Activated T-cell treated with anti-CD3 and anti-CD28 coated beads for 1 hour (primary cell): Measurements from ENCODE around the gene HERC2.

Experiments used
- DNase-seq: peaks from one replicate; pipeline ENCODE4 v3.0.0-alpha.2; 2020; ENCODE audit warnings: low read depth

The HERC2 gene

DNA sequence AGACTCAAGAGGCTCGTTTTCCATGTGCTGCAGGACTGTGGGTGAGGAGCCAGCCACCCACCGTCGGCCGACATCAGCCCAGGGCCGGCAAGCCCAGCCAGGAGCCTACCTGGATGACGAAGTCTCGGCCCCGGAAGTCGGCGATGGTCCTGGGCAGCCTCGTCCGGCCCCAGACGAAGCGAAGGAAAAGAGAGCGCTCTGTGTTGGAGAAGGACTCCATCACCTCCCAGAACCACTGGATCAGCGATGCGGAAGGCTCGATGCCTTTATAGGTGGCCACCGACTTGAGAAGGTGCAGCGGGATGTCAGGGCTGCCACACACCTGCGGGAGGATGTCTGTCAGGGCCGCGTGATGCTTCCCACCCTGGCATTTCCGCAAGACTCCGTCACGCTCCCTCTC is 209.0 kb downstream of the HERC2 start:
- DNase-seq: no peak

DNA sequence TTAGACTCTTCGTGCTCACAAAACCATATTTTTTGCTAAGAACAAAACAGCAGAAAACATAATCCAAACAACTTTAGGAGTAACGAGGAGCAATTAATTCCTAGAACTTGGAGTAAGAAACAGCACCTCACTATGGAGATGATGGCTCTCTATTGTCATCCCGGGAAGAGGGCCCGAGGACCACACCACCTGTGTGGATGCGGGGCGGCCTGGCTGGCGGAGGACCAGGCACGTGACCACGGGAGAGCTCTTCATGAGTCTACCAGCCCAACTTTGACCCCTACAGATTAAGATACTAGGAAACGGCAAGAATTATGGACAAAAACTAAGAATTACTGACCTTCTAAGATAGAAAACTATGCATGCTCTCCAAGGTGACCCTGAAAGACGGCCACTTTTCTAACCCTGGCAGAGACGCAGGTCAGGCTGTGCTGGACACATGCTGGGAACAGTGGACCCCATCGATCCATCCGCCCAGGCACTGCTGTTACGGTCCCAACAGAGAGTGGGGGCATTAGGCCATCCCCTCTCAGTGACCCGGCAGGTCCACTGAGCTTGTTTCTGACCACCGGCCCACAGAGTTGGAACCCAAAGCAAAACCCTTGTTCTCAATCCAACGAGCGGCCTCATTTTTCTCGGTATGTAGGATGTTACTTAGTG is 209.7 kb downstream of the HERC2 start:
- DNase-seq: no peak

DNA sequence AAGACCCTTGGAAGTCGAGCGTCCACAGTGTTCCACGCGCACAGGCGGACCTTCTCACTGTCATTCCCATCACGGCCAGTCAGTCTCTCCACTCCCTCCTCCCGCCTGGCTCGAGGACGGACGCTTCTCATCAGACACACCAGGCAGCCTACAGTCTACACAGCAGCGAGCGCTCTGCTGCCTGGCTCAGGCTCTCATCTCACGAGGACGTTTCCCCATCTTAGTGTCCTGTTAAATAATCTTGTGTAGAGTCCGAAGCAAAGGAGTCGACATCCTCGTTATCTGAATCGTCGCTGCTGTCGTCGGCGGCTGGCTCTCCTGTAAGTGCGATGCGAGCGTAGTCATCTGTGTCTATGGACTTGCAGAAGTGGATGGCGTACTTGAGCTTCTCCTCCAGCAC is 210.4 kb downstream of the HERC2 start:
- DNase-seq: no peak

DNA sequence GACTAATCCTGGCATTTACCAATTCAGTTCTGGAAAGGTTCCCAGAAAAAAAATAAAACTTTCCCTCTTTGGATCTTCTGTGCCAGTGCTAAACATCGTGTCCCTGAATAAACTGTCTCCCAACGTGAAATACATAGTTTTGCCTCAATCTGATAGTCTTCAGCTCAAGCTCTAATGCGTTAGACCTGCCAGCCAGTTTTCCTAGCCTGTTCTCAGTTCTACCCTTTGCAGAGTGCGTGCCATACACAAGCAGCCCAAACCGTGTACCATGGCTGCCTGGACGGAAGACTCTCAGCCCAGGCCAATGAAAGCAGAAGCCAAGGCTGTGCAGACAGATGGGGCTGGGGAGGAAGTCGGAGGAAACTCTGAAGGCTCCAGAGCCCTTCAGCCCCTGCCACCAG is 211.5 kb downstream of the HERC2 start:
- no peak for DNase-seq

DNA sequence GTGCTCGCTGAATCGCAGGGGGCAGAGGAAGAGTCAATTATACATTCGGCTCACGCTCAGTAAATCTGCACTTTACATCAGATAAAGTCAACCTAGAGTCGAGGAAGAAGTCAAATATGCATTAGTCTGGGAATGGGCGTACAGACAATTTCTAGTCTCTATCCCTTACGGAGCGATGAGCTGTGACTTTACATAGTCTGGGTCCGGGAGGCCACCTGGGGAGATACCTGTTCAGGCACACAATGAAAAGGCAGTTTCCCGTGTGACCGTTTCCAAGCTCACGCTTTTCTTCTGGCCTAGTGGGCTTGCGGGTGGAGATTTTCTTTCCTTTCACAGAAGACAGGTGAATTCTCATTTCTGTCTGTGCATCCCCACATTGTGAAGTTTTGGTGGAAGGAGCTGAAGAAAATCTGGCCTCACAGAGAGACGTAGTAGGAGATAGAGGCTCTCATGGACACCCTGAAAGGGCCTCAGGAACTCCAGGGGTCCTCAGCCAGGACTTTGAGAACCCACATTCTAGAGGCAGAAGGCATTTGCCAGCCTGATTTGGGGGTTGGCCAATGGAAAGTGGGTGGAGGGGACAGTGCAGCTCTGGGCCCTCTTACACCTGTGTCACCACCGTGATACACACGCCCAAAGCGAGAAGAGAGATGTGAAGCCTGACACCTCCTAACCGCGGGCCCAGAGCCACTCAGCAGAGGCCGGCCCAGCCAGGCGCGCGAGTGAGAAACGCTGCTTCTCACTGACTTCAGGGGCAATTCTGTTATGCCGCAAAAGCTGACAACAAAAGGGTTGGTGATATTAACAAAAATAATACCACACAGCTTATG is 212.1 kb downstream of the HERC2 start:
- no peak for DNase-seq

DNA sequence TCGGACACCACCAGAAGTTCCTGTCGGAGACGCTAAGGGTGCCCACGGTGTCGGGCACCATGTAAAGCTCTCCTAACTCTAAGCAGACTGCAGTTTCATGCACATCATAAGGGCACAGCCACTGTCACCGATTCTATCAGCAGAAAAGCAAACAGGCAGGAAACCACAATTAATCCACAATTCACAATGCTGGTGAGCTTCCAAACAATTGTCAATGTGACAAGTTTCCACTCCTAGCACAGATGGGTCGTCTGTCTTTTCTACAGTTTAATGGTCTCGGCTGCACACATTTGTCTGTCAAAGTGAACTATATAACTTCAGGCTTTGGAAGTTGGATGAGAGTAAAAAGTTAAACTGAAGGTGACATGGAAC is 214.1 kb downstream of the HERC2 start:
- DNase-seq: no peak

DNA sequence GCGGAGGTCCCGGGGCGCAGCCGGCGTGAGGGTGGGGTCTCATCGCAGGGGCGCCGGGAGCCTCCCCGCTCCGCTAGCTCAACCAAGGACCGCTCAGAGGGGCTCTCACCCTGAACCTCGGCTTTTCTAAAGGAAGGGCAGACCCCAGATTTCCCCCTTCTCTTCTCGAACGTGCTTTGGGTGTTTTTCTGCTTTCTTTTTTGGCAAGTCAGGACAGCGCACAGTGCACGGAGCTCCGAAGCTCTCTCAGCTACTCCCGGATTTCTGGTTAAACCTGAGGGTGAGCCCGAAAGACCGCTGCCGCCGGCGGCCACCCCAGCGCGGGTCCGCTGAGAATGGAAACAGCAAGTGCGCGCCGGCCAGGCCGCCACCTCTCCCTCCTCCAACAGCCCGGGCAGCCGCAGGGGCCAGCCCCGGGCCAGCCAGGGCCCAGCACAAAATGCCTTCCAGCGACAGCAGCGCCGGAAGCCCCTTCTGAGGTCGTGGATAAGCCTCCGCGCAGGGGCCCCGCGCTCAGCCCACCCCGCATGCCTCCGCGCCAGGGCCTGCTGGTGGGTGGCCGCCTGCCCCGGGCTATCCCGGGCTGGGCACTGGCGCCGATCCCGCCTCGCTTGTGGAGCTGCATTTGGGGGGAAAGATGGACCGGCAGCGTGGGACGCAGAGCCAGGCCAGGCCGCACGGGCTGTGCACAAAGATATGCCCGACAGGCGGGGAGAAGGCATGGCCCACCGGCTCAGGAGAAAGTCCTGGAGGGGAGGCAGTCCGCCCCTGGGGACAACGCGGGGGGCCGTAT is 214.7 kb downstream of the HERC2 start:
- no peak for DNase-seq

DNA sequence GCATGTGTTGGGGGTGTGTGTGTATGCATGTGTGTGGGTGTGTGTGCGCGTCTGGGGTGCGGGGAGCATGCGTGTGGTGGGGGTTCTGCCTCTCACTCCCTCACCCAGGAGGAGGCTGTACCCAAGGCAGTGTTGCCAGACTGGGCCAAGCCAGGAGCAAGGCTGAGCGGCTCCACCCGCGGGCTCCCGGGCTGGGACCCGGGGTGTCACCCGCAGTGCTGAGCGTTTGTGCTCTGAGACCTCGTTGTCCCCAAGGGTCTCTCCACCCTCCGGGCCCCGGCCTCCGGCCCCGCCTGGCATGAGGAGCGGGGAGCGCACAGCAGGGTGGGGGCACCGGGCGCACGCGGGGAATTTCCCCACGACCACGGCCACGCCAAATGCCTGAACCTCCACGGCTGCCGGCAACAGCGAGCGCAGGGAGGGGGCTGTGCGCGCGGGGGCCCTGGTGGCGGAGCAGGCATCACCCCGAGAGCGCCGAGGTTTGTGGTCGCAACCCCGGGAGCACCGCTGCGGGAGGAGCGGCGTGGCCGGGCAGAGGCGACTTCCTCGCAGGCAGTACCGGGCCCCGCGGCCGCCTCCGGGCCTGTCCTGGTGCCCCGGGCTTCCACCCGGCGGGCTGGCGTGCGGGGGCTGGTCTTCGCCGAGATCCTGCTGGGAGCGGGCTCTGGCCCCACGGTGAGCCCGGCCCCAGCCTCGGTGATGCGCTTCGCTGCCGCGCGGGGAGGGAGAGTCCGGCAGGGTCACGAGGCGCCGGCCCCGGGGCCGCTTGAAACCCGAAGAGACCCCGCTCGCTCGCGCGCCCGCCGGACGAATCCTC is 215.5 kb downstream of the HERC2 start:
- no peak for DNase-seq

DNA sequence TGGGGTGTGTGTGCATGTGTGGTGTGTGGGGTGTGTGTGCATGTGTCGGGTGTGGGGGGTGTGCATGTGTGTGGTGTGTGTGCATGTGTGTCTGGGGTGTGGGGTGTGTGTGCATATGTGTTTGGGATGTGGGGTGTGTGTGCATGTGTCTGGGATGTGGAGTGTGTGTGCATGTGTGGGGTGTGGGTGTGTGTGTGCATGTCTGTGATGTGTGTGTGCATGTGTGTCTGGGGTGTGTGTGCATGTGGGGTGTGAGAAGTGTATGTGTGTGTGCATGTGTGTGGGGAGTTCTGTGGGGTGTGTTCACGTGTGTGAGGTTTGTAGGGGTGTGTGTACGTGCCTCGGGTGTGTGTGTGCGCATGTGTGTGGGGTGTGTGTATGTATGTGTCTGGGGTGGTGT is 216.2 kb downstream of the HERC2 start:
- no peak for DNase-seq

DNA sequence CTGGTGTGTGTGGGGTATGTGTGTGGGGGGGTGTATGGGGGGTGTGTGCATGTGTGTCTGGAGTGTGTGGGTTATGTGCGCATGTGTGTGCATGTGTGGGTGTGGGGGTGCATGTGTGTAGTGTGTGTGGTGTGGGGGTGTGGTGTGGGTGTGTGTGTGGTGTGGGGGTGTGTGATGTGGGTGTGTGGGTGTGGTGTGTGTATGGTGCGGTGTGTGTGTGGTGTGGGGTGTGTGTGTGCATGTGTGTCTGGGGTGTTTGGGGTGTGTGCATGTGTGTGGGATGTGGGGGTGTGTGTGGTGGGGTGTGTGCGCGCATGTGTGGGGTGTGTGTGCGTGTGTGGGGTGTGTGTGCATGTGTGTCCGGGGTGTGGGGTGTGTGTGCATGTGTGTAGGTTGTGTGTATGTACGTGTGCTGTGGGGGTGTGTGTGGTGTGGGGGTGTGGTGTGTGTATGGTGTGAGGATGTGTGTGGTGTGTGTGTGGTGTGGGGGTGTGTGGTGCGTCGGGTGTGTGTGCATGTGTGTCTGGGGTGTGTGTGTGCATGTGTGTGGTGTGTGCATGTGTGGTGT is 216.7 kb downstream of the HERC2 start:
- DNase-seq: no peak

DNA sequence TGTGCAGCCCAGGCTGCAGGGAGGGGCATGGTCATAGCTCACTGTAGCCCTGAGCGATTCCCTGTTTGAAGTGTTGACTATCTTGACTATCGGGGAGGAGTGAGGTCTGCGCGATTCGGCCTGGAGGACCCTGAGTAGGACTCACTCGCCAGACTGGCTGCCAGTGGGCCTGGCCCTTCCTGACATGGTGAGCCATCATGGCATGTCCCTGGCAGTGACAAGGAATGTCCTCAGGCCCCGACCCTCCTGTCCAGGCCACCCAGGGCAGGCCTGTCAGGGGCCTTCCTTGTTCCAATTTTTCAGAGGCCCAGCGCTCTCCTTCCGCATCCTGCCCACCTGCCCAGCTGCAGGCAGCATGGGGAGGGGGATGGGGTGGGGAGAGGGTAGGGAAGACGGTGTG is 217.7 kb downstream of the HERC2 start:
- DNase-seq: no peak

DNA sequence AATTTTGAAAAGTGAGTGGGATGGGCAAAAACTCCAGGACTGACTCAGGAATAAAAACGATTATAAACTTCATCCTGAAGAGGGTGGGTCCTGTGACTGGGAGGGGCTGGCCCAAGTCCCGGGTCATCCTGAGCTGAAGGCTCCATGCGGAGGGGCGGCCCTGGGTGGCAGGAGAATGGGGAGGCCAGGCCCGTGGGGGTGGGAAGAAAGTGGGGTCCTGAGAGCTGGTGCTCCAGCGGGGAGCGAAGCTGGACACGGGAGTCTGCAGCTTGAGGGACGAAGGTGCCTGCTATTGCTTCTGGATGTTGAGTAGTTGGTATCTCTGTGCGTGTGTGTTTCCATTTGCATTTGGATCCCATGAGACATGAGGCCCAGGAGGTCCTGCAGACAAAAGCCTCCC is 218.1 kb downstream of the HERC2 start:
- no peak for DNase-seq

DNA sequence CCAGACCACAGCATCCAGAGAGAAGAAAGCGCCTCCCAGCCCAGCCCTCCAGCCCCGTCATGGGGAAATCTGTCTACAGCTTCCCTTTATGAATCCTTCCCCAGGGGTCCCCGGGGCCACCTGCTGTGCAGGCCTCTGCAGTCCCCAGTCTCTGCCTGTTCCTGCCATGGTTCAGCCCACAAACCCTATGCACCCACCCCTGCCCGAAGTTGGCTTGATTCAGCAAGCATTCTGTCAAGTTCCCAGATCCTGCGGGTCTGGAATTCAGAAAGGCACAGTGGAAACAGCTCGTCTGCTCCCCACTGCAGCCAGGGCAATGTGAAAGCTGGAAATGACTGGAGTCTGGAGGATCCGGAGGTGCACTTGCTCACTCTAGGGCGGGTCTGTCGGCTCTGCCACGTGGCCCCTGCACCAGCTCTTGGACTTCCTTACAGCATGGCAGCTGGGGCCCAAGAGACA is 220.0 kb downstream of the HERC2 start:
- DNase-seq: no peak

DNA sequence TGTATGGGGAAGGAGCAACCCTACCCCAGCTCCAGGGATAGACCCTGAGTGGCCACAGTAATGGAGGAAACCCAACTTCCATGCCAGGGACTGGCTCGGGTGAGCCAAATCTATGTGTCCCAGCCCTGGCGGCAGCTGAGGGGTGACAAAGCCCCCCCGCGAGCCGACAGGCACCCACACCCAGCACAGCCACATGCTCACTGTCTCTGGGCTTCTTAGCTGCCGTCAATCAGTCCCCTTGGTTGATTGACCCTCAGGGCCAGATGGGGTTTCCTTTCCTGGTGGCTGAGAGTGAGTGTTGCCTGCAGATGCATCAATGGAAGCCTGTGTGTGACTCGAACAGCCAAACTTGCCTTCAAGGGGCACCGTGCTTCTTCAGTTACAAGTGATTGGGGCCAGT is 220.8 kb downstream of the HERC2 start:
- no peak for DNase-seq

DNA sequence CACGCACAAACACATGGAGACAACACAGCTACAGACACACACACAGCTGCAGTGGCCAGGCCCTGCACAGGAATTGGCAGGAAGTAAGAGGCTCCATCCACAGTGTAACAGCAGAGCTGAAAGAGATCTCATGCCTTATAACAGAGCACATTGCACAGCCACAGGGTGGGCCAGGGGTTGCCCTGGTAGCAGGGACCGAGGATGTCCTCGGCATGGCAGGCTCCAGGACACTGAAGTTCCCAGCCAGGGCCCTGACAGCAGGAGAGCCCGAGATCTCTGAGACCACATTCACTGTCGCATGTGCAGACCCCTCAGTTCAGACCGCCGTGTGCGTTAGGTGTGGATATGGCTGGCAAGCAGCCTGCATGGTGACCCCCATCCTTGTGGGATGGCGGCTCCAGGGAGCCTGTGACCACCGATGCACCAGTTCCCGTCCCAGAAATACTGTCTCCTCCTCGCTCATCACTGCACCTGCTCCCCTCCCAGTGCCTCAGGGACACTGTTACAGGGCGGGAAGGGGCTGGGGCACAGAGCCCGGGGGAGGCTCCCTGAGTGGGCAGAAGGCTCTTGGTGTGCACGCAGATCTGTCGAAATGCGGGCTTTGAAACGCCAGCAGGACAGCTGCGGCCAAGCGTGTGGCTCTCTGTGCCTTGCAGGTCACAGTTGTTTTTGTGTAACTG is 221.3 kb downstream of the HERC2 start:
- DNase-seq: no peak

DNA sequence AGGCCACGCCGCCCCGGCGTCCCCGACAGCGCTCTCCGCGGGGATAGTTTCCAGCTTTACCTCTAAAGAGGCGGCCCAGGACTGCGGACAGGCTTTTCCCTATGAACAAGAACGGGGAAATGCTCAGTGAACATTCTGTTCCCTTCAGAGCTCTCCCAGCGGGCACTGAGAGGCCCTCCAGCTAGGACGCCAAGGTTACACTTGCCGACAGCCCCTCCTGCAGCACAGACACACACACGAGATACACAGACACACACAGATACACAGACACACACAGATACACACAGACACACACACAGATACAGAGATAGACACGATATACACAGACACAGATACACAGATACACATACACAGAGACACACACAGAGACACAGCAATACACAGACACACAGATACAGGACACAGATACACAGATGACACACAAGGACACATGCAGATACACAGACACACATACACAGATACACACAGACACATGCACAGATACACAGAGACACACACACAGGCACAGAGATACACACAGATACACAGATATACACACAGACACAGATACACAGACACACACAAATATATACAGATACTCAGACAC is 222.3 kb downstream of the HERC2 start:
- DNase-seq: no peak

DNA sequence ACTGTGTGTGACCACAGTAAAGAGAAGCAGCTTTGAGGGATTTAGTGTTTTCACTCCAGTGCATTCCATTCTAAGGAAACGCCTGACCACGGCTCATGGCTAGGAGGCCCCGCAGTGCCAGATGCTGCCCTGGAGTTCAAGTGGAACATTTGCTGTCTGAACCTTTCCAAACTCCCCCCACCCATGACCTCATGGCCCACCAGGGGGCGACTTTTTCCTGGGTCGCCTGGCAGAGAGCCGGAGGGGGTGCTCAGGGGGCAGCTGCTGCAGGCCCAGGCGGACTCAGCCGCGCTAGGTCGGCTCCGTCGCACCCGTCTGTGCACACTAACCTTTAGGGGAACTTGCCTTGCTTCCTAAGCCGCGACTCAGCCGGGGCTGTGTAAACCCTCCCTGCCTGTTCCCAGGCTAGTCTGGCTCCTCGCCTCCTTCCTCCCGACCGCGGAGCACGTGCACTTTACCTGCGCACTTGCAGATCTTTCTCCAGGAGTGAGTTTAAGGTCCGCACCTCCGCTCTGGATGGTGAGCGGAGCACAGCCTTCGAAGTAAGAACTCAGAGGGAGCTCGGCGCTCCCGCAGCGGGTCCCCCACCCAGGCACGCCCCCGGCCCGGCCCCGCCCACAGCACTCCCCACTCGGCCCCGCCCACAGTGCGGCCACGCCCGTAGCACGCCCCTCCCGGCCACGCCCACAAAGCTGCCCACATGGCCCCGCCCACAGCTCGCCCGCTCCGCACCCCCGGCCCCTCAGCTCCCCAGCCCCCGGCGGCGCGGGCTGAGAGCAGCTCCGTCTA is 223.0 kb downstream of the HERC2 start, which contains the start of gene OCA2:
OCA2 (minus strand) TSS at position 550 of the 789 bp plus-strand sequence. CDS start 17,441 bp downstream, outside the sequence.
- peak; percentile 69 for DNase-seq

DNA sequence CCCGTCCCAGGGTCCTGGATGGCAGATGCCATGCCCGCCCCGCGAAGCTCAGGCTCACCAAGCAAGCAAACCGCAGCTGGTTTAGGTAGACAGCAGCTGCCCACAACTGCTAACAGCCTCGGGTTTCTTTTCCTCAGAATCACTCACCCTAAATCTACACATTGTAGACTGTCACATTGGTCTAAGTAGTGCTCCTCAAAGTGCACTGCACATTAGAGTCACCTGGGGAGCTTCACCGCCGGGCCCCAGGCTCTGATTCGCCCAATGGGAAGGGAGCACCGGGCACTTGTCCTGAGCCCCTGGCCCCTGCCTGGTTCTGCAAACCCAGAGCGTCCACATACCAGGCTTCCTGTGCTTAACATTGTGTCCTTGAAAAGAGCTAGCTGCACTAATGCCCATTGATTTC is 223.6 kb downstream of the HERC2 start:
- DNase-seq: no peak

DNA sequence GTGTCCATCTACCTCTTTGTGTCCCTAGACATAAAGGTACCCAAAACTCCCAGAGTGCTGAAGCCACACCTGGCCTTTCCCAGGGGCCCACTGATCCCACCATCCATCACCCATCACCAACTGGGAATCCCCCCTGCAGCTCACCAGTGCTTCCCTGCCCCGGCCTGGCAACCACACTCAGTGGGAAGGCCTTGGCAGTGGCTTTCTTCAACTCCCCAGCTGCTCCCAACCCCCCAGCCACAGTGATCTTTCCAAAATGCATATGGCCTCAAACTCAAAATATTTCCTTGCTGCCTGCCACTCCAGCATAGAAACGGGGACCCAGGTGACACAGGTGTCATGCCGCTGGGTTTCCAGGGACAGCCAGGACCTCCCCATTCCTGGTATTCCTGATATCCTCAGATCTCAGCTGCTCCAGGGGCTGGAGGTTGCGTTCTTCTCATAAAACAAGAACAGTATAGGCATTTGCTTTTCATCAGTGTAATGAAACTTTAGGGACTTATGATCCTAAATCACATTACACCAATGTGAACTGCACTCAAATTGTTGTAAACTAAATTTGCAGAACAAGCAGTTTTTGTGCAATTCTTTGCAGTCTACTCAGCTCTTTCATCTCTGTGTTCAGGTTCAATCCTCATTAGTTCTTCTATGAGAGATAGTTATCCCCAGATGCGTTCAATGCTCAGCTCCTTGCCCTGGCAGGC is 224.2 kb downstream of the HERC2 start:
- DNase-seq: no peak
